Astrocyte of the cerebellum (primary cell): ENCODE results near the gene FAM83B.
A peak's percentile ranks its signal among the peaks of the same experiment; 100 is the strongest.
"Not testable (repeated sequence)": the region's sequence is repeated elsewhere in the genome, so short reads cannot be mapped to it uniquely, and the experiment has no call there.

Source experiments
- DNase-seq: peaks from one replicate; pipeline ENCODE4 v3.0.0-alpha.2; 2011; ENCODE audit warnings: low read depth
- H3K4me3 ChIP-seq: 2 replicates; pipeline ENCODE4 v1.5.1; 2011; ENCODE audit warnings: mild to moderate bottlenecking, low read depth, low read length, moderate library complexity
- CTCF ChIP-seq: IDR thresholded peaks from 2 replicates; pipeline ENCODE4 v1.5.1; 2012; ENCODE audit warnings: low read length, low read depth, moderate library complexity, mild to moderate bottlenecking; ENCODE audit errors: missing control alignments
- in situ Hi-C: cut with HindIII; loops from 2 replicates; pipeline ENCODE4 v1.10.0; 2017; ENCODE audit warnings: low sequenced_read_pairs

The FAM83B gene

GRCh38 chr6:54957698-54958097, 111.1 kb downstream of the FAM83B start:
- no peak overlapping the region for H3K4me3 ChIP-seq
- in situ Hi-C loops = no loop called here
- DNase-seq = no peak
- no peak for TF ChIP-seq CTCF

- no peak for TF ChIP-seq CTCF
- in situ Hi-C loops = no loop called here
- DNase-seq = no peak
- no peak overlapping the region for H3K4me3 ChIP-seq
Observed at GRCh38 chr6:54958446-54958845, 111.9 kb downstream of the FAM83B start.

GRCh38 chr6:54959820-54960219, 113.2 kb downstream of the FAM83B start:
- TF ChIP-seq CTCF = no peak
- in situ Hi-C loops = no loop called here
- H3K4me3 ChIP-seq = no peak overlapping the region
- DNase-seq = no peak

GRCh38 chr6:54961372-54961771, 114.8 kb downstream of the FAM83B start:
- DNase-seq, in situ Hi-C loops, H3K4me3 ChIP-seq: not testable (repeated sequence)

- TF ChIP-seq CTCF = no peak
- in situ Hi-C loops = no loop called here
- DNase-seq = no peak
- no peak overlapping the region for H3K4me3 ChIP-seq
Observed at GRCh38 chr6:54970337-54970736, 123.8 kb downstream of the FAM83B start.

GRCh38 chr6:54971825-54972224, 125.3 kb downstream of the FAM83B start:
- DNase-seq = no peak
- in situ Hi-C loops = no loop called here

GRCh38 chr6:54979161-54979560, 132.6 kb downstream of the FAM83B start:
- H3K4me3 ChIP-seq, in situ Hi-C loops, DNase-seq: not testable (repeated sequence)

More at GRCh38 chr6:54971825-54972224, 125.3 kb downstream of the FAM83B start:
- no peak overlapping the region for H3K4me3 ChIP-seq
- no peak for TF ChIP-seq CTCF

- in situ Hi-C loops = no loop called here
- no peak overlapping the region for H3K4me3 ChIP-seq
- peak; percentile 59 for DNase-seq
- no peak for TF ChIP-seq CTCF
Observed at GRCh38 chr6:54980511-54981275, 134.1 kb downstream of the FAM83B start.
